Trophoblast cell (in vitro differentiated cells and primary cell): ENCODE data around the gene MMP20.
A peak's percentile ranks its signal among the peaks of the same experiment; 100 is the strongest.

Source experiments
- DNase-seq, 2 donors: peaks; one replicate each; pipeline ENCODE4 v3.0.0-alpha.2; 2016
- H2AFZ ChIP-seq: 2 replicates; pipeline ENCODE4 v1.6.1; 2013; ENCODE audit warnings: low read length, moderate library complexity, mild to moderate bottlenecking; ENCODE audit not compliant: insufficient read depth, poor library complexity
- H2AK5ac ChIP-seq: 2 replicates; pipeline ENCODE4 v1.6.1; 2013; ENCODE audit warnings: mild to moderate bottlenecking, low read length
- H2BK120ac ChIP-seq: 2 replicates; pipeline ENCODE4 v1.6.1; 2013; ENCODE audit warnings: low read length, mild to moderate bottlenecking, moderate library complexity; ENCODE audit not compliant: insufficient read depth, poor library complexity
- H2BK12ac ChIP-seq: 2 replicates; pipeline ENCODE4 v1.6.1; 2013; ENCODE audit warnings: mild to moderate bottlenecking, low read length, moderate library complexity
- H2BK5ac ChIP-seq: 2 replicates; pipeline ENCODE4 v1.6.1; 2013; ENCODE audit warnings: low read length, low read depth, moderate library complexity, mild to moderate bottlenecking; ENCODE audit not compliant: poor library complexity
- H3K14ac ChIP-seq: 2 replicates; pipeline ENCODE4 v1.6.1; 2013; ENCODE audit warnings: mild to moderate bottlenecking, low read length
- H3K18ac ChIP-seq: 2 replicates; pipeline ENCODE4 v1.6.1; 2013; ENCODE audit warnings: mild to moderate bottlenecking, low read length
- H3K23ac ChIP-seq: 2 replicates; pipeline ENCODE4 v1.6.1; 2013; ENCODE audit warnings: low read length
- H3K27ac ChIP-seq: 2 replicates; pipeline ENCODE4 v1.5.1; 2013; ENCODE audit warnings: low read depth, mild to moderate bottlenecking, inconsistent platforms, low read length, moderate library complexity
- H3K27me3 ChIP-seq: 2 replicates; pipeline ENCODE4 v1.6.1; 2013; ENCODE audit warnings: inconsistent platforms, mild to moderate bottlenecking, low read length, moderate library complexity; ENCODE audit not compliant: insufficient read depth
- H3K36me3 ChIP-seq, 2 experiments: 1 replicate in 1 of 2; 2 replicates in 1 of 2; pipeline ENCODE4 v1.6.1; 2013; ENCODE audit warnings: low read length in 2 of 2, mild to moderate bottlenecking in 2 of 2, moderate library complexity in 1 of 2; ENCODE audit not compliant: insufficient read depth in 2 of 2, control insufficient read depth in 1 of 2
- H3K4ac ChIP-seq: 2 replicates; pipeline ENCODE4 v1.6.1; 2013; ENCODE audit warnings: low read depth, mild to moderate bottlenecking, low read length, moderate library complexity
- H3K4me1 ChIP-seq, 2 experiments: 1 replicate in 1 of 2; 2 replicates in 1 of 2; pipeline ENCODE4 v1.6.1; 2013; ENCODE audit warnings: low read length in 2 of 2, mild to moderate bottlenecking in 2 of 2, moderate library complexity in 1 of 2; ENCODE audit not compliant: insufficient read depth in 2 of 2, control insufficient read depth in 1 of 2
- H3K4me2 ChIP-seq: 2 replicates; pipeline ENCODE4 v1.6.1; 2013; ENCODE audit warnings: inconsistent platforms, mild to moderate bottlenecking, low read length, moderate library complexity
- H3K4me3 ChIP-seq: 2 replicates; pipeline ENCODE4 v1.5.1; 2013; ENCODE audit warnings: mild to moderate bottlenecking, low read depth, low read length, inconsistent platforms
- H3K79me1 ChIP-seq: one replicate; pipeline ENCODE4 v1.6.1; 2013; ENCODE audit warnings: low read length
- H3K79me2 ChIP-seq: 2 replicates; pipeline ENCODE4 v1.6.1; 2013; ENCODE audit warnings: low read length, mild to moderate bottlenecking; ENCODE audit not compliant: control insufficient read depth, insufficient read depth, poor library complexity
- H3K9ac ChIP-seq: 2 replicates; pipeline ENCODE4 v1.6.1; 2013; ENCODE audit warnings: mild to moderate bottlenecking, low read length
- H3K9me3 ChIP-seq: 2 replicates; pipeline ENCODE4 v1.6.1; 2013; ENCODE audit warnings: low read depth, mild to moderate bottlenecking, control low read depth, inconsistent platforms, low read length; ENCODE audit not compliant: insufficient read depth
- H4K12ac ChIP-seq: 2 replicates; pipeline ENCODE4 v1.6.1; 2013; ENCODE audit warnings: low read depth, mild to moderate bottlenecking, low read length, moderate library complexity
- H4K8ac ChIP-seq: 2 replicates; pipeline ENCODE4 v1.6.1; 2013; ENCODE audit warnings: low read depth, mild to moderate bottlenecking, low read length, moderate library complexity
- H4K91ac ChIP-seq: one replicate; pipeline ENCODE4 v1.6.1; 2013; ENCODE audit warnings: low read depth, mild to moderate bottlenecking, low read length, moderate library complexity
- WGBS: extraction: QIAGEN DNeasy Blood & Tissue Kit; methylation state at CpG from one replicate; pipeline ENCODE4 v1.1.7; 2013; ENCODE audit warnings: missing lambda C conversion rate; ENCODE audit not compliant: insufficient read length, insufficient coverage; ENCODE audit errors: extremely low coverage; 5-methylcytosine and 5-hydroxymethylcytosine counted together

The MMP20 gene

GRCh38 chr11:102555091-102555490, 70.0 kb downstream of the MMP20 start:
- H3K27me3 ChIP-seq = no peaks in the 10 kb centered on the region
- no peak overlapping the region for H3K9ac ChIP-seq
- no peak overlapping the region for H3K14ac ChIP-seq
- no peak overlapping the region for H3K23ac ChIP-seq
- H4K91ac ChIP-seq = no peak overlapping the region
- no peak overlapping the region for H4K8ac ChIP-seq
- H3K36me3 ChIP-seq = no peaks in the 10 kb centered on the region
- no peak overlapping the region for H3K4me3 ChIP-seq
- DNase-seq = no peak
- peaks cover 3% of the 10 kb centered on the region for H3K79me1 ChIP-seq
- no peak overlapping the region for H3K4ac ChIP-seq
- H2BK12ac ChIP-seq = no peak overlapping the region
- H3K4me2 ChIP-seq = no peak overlapping the region
- H2BK5ac ChIP-seq = no peak overlapping the region
- WGBS = no CpG with 5 or more reads among the region's 3 CpGs
- no peak overlapping the region for H4K12ac ChIP-seq
- H2AK5ac ChIP-seq = no peak overlapping the region
- H3K4me1 ChIP-seq = peaks cover 9% of the 10 kb centered on the region in 2 experiments
- peaks cover 2% of the 10 kb centered on the region for H3K9me3 ChIP-seq
- H3K27ac ChIP-seq = no peak overlapping the region
- no peak overlapping the region for H2BK120ac ChIP-seq
- H2AFZ ChIP-seq = no peak overlapping the region
- no peaks in the 10 kb centered on the region for H3K79me2 ChIP-seq
- no peak overlapping the region for H3K18ac ChIP-seq

- no peak for DNase-seq
- Histone ChIP-seq H2BK5ac (no peak overlapping the region), H3K18ac (no peak overlapping the region), H3K4me3 (no peak overlapping the region), H4K91ac (no peak overlapping the region), H3K27ac (no peak overlapping the region), H3K4me2 (no peak overlapping the region), H3K14ac (no peak overlapping the region), H3K9ac (no peak overlapping the region), H2BK120ac (no peak overlapping the region), H3K79me1 (peaks cover 3% of the 10 kb centered on the region), H3K23ac (no peak overlapping the region), H3K36me3 (no peaks in the 10 kb centered on the region), H2AK5ac (no peak overlapping the region), H2BK12ac (peak overlapping the region; percentile 23), H3K9me3 (peaks cover 2% of the 10 kb centered on the region), H3K27me3 (no peaks in the 10 kb centered on the region), H3K4ac (no peak overlapping the region), H2AFZ (no peak overlapping the region), H4K12ac (no peak overlapping the region), H3K79me2 (no peaks in the 10 kb centered on the region), H4K8ac (no peak overlapping the region), H3K4me1 (peaks cover 9% of the 10 kb centered on the region in 2 experiments)
- WGBS = no CpG with 5 or more reads among the region's 5 CpGs
Measured at GRCh38 chr11:102553835-102554282, 71.3 kb downstream of the MMP20 start.

- H3K79me1 ChIP-seq = peaks cover 3% of the 10 kb centered on the region
- no peak overlapping the region for H2AK5ac ChIP-seq
- no peak overlapping the region for H3K4ac ChIP-seq
- peaks cover 9% of the 10 kb centered on the region in 2 experiments for H3K4me1 ChIP-seq
- DNase-seq = peak in 1 of 2 donors; percentile 51
- H2BK12ac ChIP-seq = no peak overlapping the region
- H3K14ac ChIP-seq = no peak overlapping the region
- no peak overlapping the region for H3K9ac ChIP-seq
- no peak overlapping the region for H4K8ac ChIP-seq
- H2BK5ac ChIP-seq = no peak overlapping the region
- H3K36me3 ChIP-seq = no peaks in the 10 kb centered on the region
- no peak overlapping the region for H4K12ac ChIP-seq
- WGBS = no CpG with 5 or more reads among the region's 8 CpGs
- no peaks in the 10 kb centered on the region for H3K9me3 ChIP-seq
- no peak overlapping the region for H3K4me2 ChIP-seq
- no peak overlapping the region for H4K91ac ChIP-seq
- H3K27me3 ChIP-seq = no peaks in the 10 kb centered on the region
- H3K79me2 ChIP-seq = no peaks in the 10 kb centered on the region
- H3K27ac ChIP-seq = peak overlapping the region; percentile 66
- H3K23ac ChIP-seq = no peak overlapping the region
- H3K18ac ChIP-seq = no peak overlapping the region
- H2BK120ac ChIP-seq = no peak overlapping the region
- H2AFZ ChIP-seq = no peak overlapping the region
- H3K4me3 ChIP-seq = no peak overlapping the region
Measured at GRCh38 chr11:102552447-102553194, 72.5 kb downstream of the MMP20 start.

- Histone ChIP-seq H3K9me3 (no peaks in the 10 kb centered on the region), H4K91ac (no peak overlapping the region), H3K79me2 (no peaks in the 10 kb centered on the region), H3K79me1 (peaks cover 3% of the 10 kb centered on the region), H3K4me2 (no peak overlapping the region), H3K14ac (no peak overlapping the region), H4K8ac (no peak overlapping the region), H2AFZ (no peak overlapping the region), H2BK12ac (no peak overlapping the region), H3K4me3 (no peak overlapping the region), H2AK5ac (no peak overlapping the region), H3K4me1 (peaks cover 9% of the 10 kb centered on the region in 2 experiments), H3K23ac (no peak overlapping the region), H2BK5ac (no peak overlapping the region), H4K12ac (no peak overlapping the region), H3K9ac (no peak overlapping the region), H3K27me3 (no peaks in the 10 kb centered on the region), H3K4ac (no peak overlapping the region), H2BK120ac (no peak overlapping the region), H3K27ac (peak overlapping the region; percentile 66), H3K36me3 (no peaks in the 10 kb centered on the region), H3K18ac (no peak overlapping the region)
- WGBS = no CpG with 5 or more reads among the region's 2 CpGs
- DNase-seq = no peak
Measured at GRCh38 chr11:102552020-102552419, 73.1 kb downstream of the MMP20 start.
